Colonic mucosa (tissue), 4 donors: ENCODE measurements around the gene S1PR3. TPM values are rescaled to one million over a fixed set of nuclear protein-coding genes. Genes with fewer than 3 reads are reported as not detected.
"Not testable (repeated sequence)": the region's sequence is repeated elsewhere in the genome, so short reads cannot be mapped to it uniquely, and the experiment has no call there.

Source experiments
- DNase-seq: peaks from one replicate; pipeline ENCODE4 v3.0.0-alpha.2; 2020
- H3K27ac ChIP-seq: fragments of 200-600 bp; one replicate; pipeline ENCODE4 v1.8.0; 2021
- H3K27me3 ChIP-seq: fragments of 200-600 bp; one replicate; pipeline ENCODE4 v1.8.0; 2021
- H3K36me3 ChIP-seq: fragments of 200-600 bp; one replicate; pipeline ENCODE4 v1.8.0; 2021
- H3K4me1 ChIP-seq: fragments of 200-600 bp; one replicate; pipeline ENCODE4 v1.8.0; 2021; ENCODE audit warnings: mild to moderate bottlenecking
- H3K4me3 ChIP-seq: fragments of 200-600 bp; one replicate; pipeline ENCODE4 v1.8.0; 2021
- H3K9ac ChIP-seq, 2 donors: one replicate each; pipeline ENCODE4 v1.7.0; 2013; ENCODE audit warnings: control low read depth in 2 of 2, low read depth in 2 of 2, low read length in 2 of 2
- H3K9me3 ChIP-seq: fragments of 200-600 bp; one replicate; pipeline ENCODE4 v1.8.0; 2021
- CTCF ChIP-seq: fragments of 200-600 bp; IDR thresholded peaks from one replicate; pipeline ENCODE4 v1.8.0; 2022; ENCODE audit warnings: antibody characterized with exemption, mild to moderate bottlenecking
- intact Hi-C: fragments of 100-400 bp; cut with DNase I; formaldehyde crosslinking; loops from one replicate; pipeline ENCODE4 v1.14.1; 2022
- total RNA-seq, 2 donors: library from RNA; stranded (reverse); fragmentation: NEBNext Ultra II Directional in 1 of 2; extraction: Animal tissue kit (Norgen Biotek cat#: 25700) in 1 of 2; gene quantifications; one replicate each; pipeline ENCODE4 v1.2.1, GENCODE V29; 2021
- donor health status: healthy.
- donor health status: DM: no; HTN: no; CAD: no.
- donor health status: DM: no; HTN: no; CAD: no.

The S1PR3 gene
- total RNA-seq = 1 to 10 TPM in 1 of 2 donors, under 1 TPM in 1; 0.67 to 3.2 TPM

DNA sequence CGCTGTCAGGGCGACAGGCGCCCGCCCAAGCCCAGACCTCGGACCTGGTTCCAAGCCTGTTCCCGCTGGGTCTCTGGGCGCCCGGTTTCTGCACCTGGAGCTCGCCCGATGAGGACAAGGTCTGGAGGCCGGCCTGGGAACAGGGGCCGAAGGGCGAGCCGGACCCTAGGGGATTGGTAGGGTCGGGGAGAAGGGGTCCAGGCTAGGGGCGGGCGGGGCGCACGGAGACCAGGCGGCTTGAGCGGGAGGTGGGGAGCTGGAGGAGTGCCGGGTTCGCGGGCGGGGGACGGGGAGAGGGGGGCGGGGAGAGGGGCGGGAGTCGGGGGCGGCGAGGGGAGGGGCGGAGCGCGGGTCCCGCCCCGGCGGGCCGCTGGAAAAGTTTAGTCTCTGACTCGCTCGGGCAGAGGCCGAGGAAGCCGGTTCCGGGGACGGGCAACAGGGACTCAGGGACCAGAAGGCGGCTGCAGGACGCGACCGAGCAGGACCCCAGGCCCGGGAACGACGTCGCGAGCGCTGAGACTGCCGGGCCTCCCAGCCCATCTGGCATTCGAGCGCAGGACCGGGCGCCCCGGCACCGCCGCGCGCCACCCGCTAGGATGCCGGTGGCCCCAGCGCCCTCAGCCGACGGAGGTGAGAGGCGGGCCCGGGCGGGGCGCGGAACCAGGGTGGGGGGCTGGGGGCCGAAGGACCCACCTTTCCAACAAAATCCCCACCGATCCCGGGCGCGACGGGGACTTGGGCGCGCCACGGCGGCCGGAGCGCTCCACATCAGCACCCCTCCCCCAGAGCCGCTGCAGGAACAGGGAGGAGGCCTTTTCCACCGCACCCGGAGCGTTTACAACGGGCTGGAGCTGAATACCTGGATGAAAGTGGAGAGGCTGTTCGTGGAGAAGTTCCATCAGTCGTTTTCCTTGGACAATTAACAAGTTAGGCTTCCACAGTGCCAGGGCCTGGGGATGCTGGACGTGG, at the start of gene S1PR3:
Gene S1PR3, plus strand, starts transcription at position 403 of the 969 bp plus-strand sequence. CDS start 9,733 bp downstream, outside the sequence.
- H3K9ac ChIP-seq = peak within 1 kb of the TSS in 1 of 2 donors; percentile 56
- peak within 1 kb of the TSS; percentile 46 for H3K4me3 ChIP-seq
- H3K27ac ChIP-seq = no peak within 1 kb of the TSS
- H3K27me3 ChIP-seq = peaks cover 15% of the 10 kb centered on the region
- DNase-seq = no peak
- H3K9me3 ChIP-seq = no peaks in the 10 kb centered on the region
- TF ChIP-seq CTCF = no peak
- H3K36me3 ChIP-seq = no peaks in the 10 kb centered on the region
- no peaks in the 10 kb centered on the region for H3K4me1 ChIP-seq
- intact Hi-C loops = loop anchor here (10.0 kb wide), 1 partner anchor 247 kb away; no protein-coding TSS in a partner anchor

GRCh38 chr9:88941586-88941985, 49.7 kb upstream of the S1PR3 start:
- H3K27ac ChIP-seq, intact Hi-C loops, H3K4me3 ChIP-seq, H3K4me1 ChIP-seq, DNase-seq, H3K36me3 ChIP-seq, H3K9ac ChIP-seq, H3K27me3 ChIP-seq, H3K9me3 ChIP-seq: not testable (repeated sequence)

- Histone ChIP-seq H3K36me3 (no peaks in the 10 kb centered on the region), H3K27me3 (no peaks in the 10 kb centered on the region), H3K9me3 (no peaks in the 10 kb centered on the region), H3K27ac (no peak overlapping the region), H3K4me1 (no peaks in the 10 kb centered on the region), H3K9ac (no peak overlapping the region), H3K4me3 (no peak overlapping the region)
- intact Hi-C loops = no loop called here
- no peak for DNase-seq
- no peak for TF ChIP-seq CTCF
Observed at GRCh38 chr9:88942411-88942810, 48.9 kb upstream of the S1PR3 start.

GRCh38 chr9:88945636-88946333, 45.5 kb upstream of the S1PR3 start:
- H3K4me1 ChIP-seq = no peaks in the 10 kb centered on the region

More at GRCh38 chr9:88945636-88946333, 45.5 kb upstream of the S1PR3 start:
- Histone ChIP-seq H3K9me3 (no peaks in the 10 kb centered on the region), H3K27ac (no peak overlapping the region), H3K36me3 (no peaks in the 10 kb centered on the region), H3K4me3 (no peak overlapping the region), H3K9ac (no peak overlapping the region), H3K27me3 (no peaks in the 10 kb centered on the region)
- TF ChIP-seq CTCF = no peak
- intact Hi-C loops = no loop called here
- no peak for DNase-seq
